DOHH2 (cell line): Measurements from ENCODE around the gene MYORG.
A peak's percentile ranks its signal among the peaks of the same experiment; 100 is the strongest.

Experiments used
- H3F3A ChIP-seq: fragments of 200-600 bp; sonication (generic), shearing (Covaris generic); 2 replicates; pipeline ENCODE4 v1.6.0; 2016; ENCODE audit warnings: antibody characterized with exemption, mild to moderate bottlenecking; ENCODE audit not compliant: control insufficient read depth, insufficient read depth
- H3K27ac ChIP-seq: fragments of 200-600 bp; sonication (generic); 2 replicates; pipeline ENCODE4 v1.5.1; 2014; ENCODE audit warnings: low read depth, mild to moderate bottlenecking, low read length, moderate library complexity
- H3K27me3 ChIP-seq: fragments of 200-600 bp; sonication (generic); 2 replicates; pipeline ENCODE4 v1.6.1; 2014; ENCODE audit warnings: mild to moderate bottlenecking, low read length, mixed read lengths; ENCODE audit not compliant: control insufficient read depth
- H3K36me3 ChIP-seq: fragments of 200-600 bp; sonication (generic); 2 replicates; pipeline ENCODE4 v1.6.1; 2014; ENCODE audit warnings: mild to moderate bottlenecking, low read length, moderate library complexity, mixed read lengths; ENCODE audit not compliant: control insufficient read depth
- H3K4me1 ChIP-seq: fragments of 200-600 bp; sonication (generic); 2 replicates; pipeline ENCODE4 v1.6.1; 2014; ENCODE audit warnings: mild to moderate bottlenecking, low read length, mixed read lengths; ENCODE audit not compliant: control insufficient read depth
- H3K4me2 ChIP-seq: fragments of 200-600 bp; sonication (generic); 2 replicates; pipeline ENCODE4 v1.6.0; 2014; ENCODE audit warnings: mild to moderate bottlenecking, low read length, moderate library complexity
- H3K4me3 ChIP-seq: fragments of 200-600 bp; sonication (generic); 2 replicates; pipeline ENCODE4 v1.5.1; 2014; ENCODE audit warnings: mild to moderate bottlenecking, low read length, mixed read lengths
- H3K79me2 ChIP-seq: fragments of 200-600 bp; sonication (generic); 2 replicates; pipeline ENCODE4 v1.6.1; 2014; ENCODE audit warnings: mild to moderate bottlenecking, low read length, mixed read lengths; ENCODE audit not compliant: control insufficient read depth
- H3K9me2 ChIP-seq: fragments of 200-600 bp; sonication (generic); replicated peaks from 2 replicates; pipeline ENCODE4 v1.6.1; 2014; ENCODE audit warnings: mild to moderate bottlenecking, low read length, mixed read lengths; ENCODE audit not compliant: control insufficient read depth
- H3K9me3 ChIP-seq: fragments of 200-600 bp; sonication (generic); 2 replicates; pipeline ENCODE4 v1.6.1; 2014; ENCODE audit warnings: antibody characterized with exemption, low read length, mixed read lengths; ENCODE audit not compliant: control insufficient read depth, insufficient read depth
- H4K20me1 ChIP-seq: fragments of 200-600 bp; sonication (generic); 2 replicates; pipeline ENCODE4 v1.6.0; 2014; ENCODE audit warnings: low read depth, mild to moderate bottlenecking, antibody characterized with exemption, low read length, moderate library complexity; ENCODE audit not compliant: control insufficient read depth, insufficient read depth
- CTCF ChIP-seq: fragments of 200-600 bp; sonication (generic); IDR thresholded peaks from one replicate; pipeline ENCODE4 v1.5.1; 2014; ENCODE audit warnings: antibody characterized with exemption, mild to moderate bottlenecking, low read depth, low read length; ENCODE audit not compliant: poor library complexity, severe bottlenecking
- EZH2phosphoT487 ChIP-seq: fragments of 200-600 bp; sonication (generic); IDR thresholded peaks from 2 replicates; pipeline ENCODE4 v1.6.1; 2017; ENCODE audit warnings: borderline replicate concordance, mild to moderate bottlenecking, antibody characterized with exemption, low read length, moderate library complexity, mixed read lengths

Gene MYORG

GRCh38 chr9:34326690-34327089 lies 50.0 kb downstream of the MYORG start:
- Histone ChIP-seq H3K9me3 (no peaks in the 10 kb centered on the region), H3K27me3 (no peaks in the 10 kb centered on the region), H3K4me2 (peak overlapping the region; percentile 79; the same call in 1 of the 2 replicates), H3K27ac (no peak overlapping the region), H3K79me2 (peaks cover 84% of the 10 kb centered on the region), H3F3A (peaks cover 9% of the 10 kb centered on the region), H3K36me3 (peaks cover 11% of the 10 kb centered on the region), H3K4me3 (0 out of 2 replicates have a peak overlapping the region, but pooled peaks have one; percentile 4), H3K4me1 (peaks cover 58% of the 10 kb centered on the region), H4K20me1 (no peaks in the 10 kb centered on the region), H3K9me2 (no peaks in the 10 kb centered on the region)
- no peak for TF ChIP-seq CTCF
- TF ChIP-seq EZH2phosphoT487: no peak

- H3K4me1 ChIP-seq: peaks cover 44% of the 10 kb centered on the region
- no peaks in the 10 kb centered on the region for H3K9me3 ChIP-seq
- peaks cover 96% of the 10 kb centered on the region for H3K79me2 ChIP-seq
- H3K27ac ChIP-seq: no peak overlapping the region
- no peak overlapping the region for H3K4me3 ChIP-seq
- H3K9me2 ChIP-seq: no peaks in the 10 kb centered on the region
- H3K4me2 ChIP-seq: no peak overlapping the region
- no peaks in the 10 kb centered on the region for H3F3A ChIP-seq
- TF ChIP-seq CTCF (no peak), EZH2phosphoT487 (no peak)
- H4K20me1 ChIP-seq: no peaks in the 10 kb centered on the region
- no peaks in the 10 kb centered on the region for H3K27me3 ChIP-seq
- H3K36me3 ChIP-seq: peaks cover 15% of the 10 kb centered on the region; the same call in 1 of the 2 replicates
These were observed 53.7 kb downstream of the MYORG start for GRCh38 chr9:34322899-34323591.

GRCh38 chr9:34321451-34321850 lies 55.2 kb downstream of the MYORG start:
- Histone ChIP-seq H3F3A (no peaks in the 10 kb centered on the region), H3K9me2 (no peaks in the 10 kb centered on the region), H3K4me2 (peak overlapping the region; percentile 25; the same call in 1 of the 2 replicates), H3K79me2 (peaks cover 83% of the 10 kb centered on the region), H3K36me3 (peaks cover 12% of the 10 kb centered on the region; the same call in 1 of the 2 replicates), H3K27ac (no peak overlapping the region), H3K9me3 (no peaks in the 10 kb centered on the region), H3K4me3 (no peak overlapping the region), H3K27me3 (no peaks in the 10 kb centered on the region), H3K4me1 (peaks cover 31% of the 10 kb centered on the region), H4K20me1 (no peaks in the 10 kb centered on the region)
- no peak for TF ChIP-seq CTCF
